ENCODE measurements around the gene CASP3. TPM values are rescaled to one million over a fixed set of nuclear protein-coding genes. Genes with fewer than 3 reads are reported as not detected.

CASP3 gene
- total and polyA plus RNA-seq, 2 donors (not counting 1 experiment from before 2014, with no cell fraction given): 26.4 to 41.1 TPM

- Histone ChIP-seq H3K36me3 (ENCODE audit: control insufficient read depth, insufficient read depth, low read length) (peaks cover 2% of the 10 kb centered on the region), H3K9ac (ENCODE audit: insufficient read depth, low read length) (no peak overlapping the region), H3K4me2 (ENCODE audit: extremely low read depth, insufficient read depth, low read length) (no peak overlapping the region), H3K9me3 (ENCODE audit: control insufficient read depth, insufficient read depth, low read depth, low read length) (no peaks in the 10 kb centered on the region), H3K4me1 (ENCODE audit: control insufficient read depth, extremely low read depth, insufficient read depth, low read length) (peaks cover 11% of the 10 kb centered on the region), H3K27me3 (ENCODE audit: control insufficient read depth, insufficient read depth, low read length) (no peaks in the 10 kb centered on the region), H4K20me1 (ENCODE audit: control insufficient read depth, extremely low read depth, insufficient read depth, low read length) (no peaks in the 10 kb centered on the region), H3K79me2 (ENCODE audit: control insufficient read depth, insufficient read depth, low read length) (peaks cover 68% of the 10 kb centered on the region), H3K27ac (ENCODE audit: insufficient read depth, low read length) (no peak overlapping the region), H2AFZ (ENCODE audit: low read length) (no peak overlapping the region), H3K4me3 (replicated peaks in 1 of 4; ENCODE audit: control extremely low read depth in 1 of 4, insufficient read depth in 1 of 4, low read depth in 3 of 4, low read length in 4 of 4) (no peak overlapping the region)
- DNase-seq (ENCODE audit: low read depth in 2 of 2): no peak
- no peak for TF ChIP-seq EZH2 (IDR thresholded peaks at IDR 0.05; ENCODE audit: low read length, missing control alignments)
- TF ChIP-seq, protein P1, sequence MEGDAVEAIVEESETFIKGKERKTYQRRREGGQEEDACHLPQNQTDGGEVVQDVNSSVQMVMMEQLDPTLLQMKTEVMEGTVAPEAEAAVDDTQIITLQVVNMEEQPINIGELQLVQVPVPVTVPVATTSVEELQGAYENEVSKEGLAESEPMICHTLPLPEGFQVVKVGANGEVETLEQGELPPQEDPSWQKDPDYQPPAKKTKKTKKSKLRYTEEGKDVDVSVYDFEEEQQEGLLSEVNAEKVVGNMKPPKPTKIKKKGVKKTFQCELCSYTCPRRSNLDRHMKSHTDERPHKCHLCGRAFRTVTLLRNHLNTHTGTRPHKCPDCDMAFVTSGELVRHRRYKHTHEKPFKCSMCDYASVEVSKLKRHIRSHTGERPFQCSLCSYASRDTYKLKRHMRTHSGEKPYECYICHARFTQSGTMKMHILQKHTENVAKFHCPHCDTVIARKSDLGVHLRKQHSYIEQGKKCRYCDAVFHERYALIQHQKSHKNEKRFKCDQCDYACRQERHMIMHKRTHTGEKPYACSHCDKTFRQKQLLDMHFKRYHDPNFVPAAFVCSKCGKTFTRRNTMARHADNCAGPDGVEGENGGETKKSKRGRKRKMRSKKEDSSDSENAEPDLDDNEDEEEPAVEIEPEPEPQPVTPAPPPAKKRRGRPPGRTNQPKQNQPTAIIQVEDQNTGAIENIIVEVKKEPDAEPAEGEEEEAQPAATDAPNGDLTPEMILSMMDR (conservative IDR thresholded peaks at IDR 0.05 in 1 of 2, IDR thresholded peaks at IDR 0.05 in 1 of 2; ENCODE audit: low read depth in 1 of 2, low read length in 2 of 2): no peak
These were observed 3.2 kb downstream of the CASP3 start for GRCh38 chr4:184645904-184646610.

DNA sequence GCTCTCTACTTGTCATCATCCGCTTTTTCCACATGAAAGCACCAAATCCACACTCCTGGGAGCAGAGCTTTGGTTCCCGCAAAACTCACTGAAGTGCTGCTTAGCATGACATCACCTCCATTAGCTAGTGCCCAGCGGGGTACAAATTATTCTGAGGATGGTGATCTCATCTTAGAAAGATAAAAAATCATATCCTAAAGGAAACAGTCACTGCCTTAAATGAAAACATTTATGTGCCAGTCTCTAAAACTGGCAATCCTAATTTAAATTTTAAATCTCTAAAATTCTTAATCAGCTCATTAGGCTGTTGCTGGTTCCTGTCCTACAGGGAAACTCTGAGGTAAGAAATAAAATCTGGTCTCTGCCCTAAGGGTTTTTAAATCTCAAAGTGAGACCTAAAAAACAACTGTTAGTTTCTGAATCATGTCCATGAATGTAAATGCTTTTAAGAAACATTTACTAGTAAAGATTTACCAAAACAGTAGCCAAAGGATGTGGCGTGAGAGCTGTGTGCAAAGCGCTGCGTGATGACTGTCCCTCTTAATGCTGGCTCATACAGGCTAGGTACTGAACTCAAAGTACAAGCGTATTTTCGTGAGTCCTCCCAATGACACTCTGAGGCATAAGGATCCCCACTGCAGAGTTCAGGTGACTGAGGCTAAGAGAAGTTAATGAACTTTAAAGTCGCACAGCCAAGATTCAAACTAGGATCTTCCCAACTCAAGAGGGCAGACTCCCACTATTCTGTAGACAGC, 4.5 kb downstream of the CASP3 start:
- Histone ChIP-seq H3K27me3 (ENCODE audit: control insufficient read depth, insufficient read depth, low read length) (no peaks in the 10 kb centered on the region), H2AFZ (ENCODE audit: low read length) (no peak overlapping the region), H3K27ac (ENCODE audit: insufficient read depth, low read length) (no peak overlapping the region), H3K4me1 (ENCODE audit: control insufficient read depth, extremely low read depth, insufficient read depth, low read length) (peaks cover 5% of the 10 kb centered on the region), H4K20me1 (ENCODE audit: control insufficient read depth, extremely low read depth, insufficient read depth, low read length) (no peaks in the 10 kb centered on the region), H3K9me3 (ENCODE audit: control insufficient read depth, insufficient read depth, low read depth, low read length) (no peaks in the 10 kb centered on the region), H3K4me3 (replicated peaks in 1 of 4; ENCODE audit: control extremely low read depth in 1 of 4, insufficient read depth in 1 of 4, low read depth in 3 of 4, low read length in 4 of 4) (no peak overlapping the region), H3K9ac (ENCODE audit: insufficient read depth, low read length) (no peak overlapping the region), H3K79me2 (ENCODE audit: control insufficient read depth, insufficient read depth, low read length) (peaks cover 70% of the 10 kb centered on the region), H3K4me2 (ENCODE audit: extremely low read depth, insufficient read depth, low read length) (no peak overlapping the region), H3K36me3 (ENCODE audit: control insufficient read depth, insufficient read depth, low read length) (peaks cover 3% of the 10 kb centered on the region)
- TF ChIP-seq, protein P1 (conservative IDR thresholded peaks at IDR 0.05 in 1 of 2, IDR thresholded peaks at IDR 0.05 in 1 of 2; ENCODE audit: low read depth in 1 of 2, low read length in 2 of 2): no peak
- peak in 1 of 2 donors; percentile 48 for DNase-seq (ENCODE audit: low read depth in 2 of 2)

GRCh38 chr4:184643731-184644130, 5.5 kb downstream of the CASP3 start:
- Histone ChIP-seq H3K27ac (ENCODE audit: insufficient read depth, low read length) (no peak overlapping the region), H3K9me3 (ENCODE audit: control insufficient read depth, insufficient read depth, low read depth, low read length) (no peaks in the 10 kb centered on the region), H4K20me1 (ENCODE audit: control insufficient read depth, extremely low read depth, insufficient read depth, low read length) (no peaks in the 10 kb centered on the region), H3K27me3 (ENCODE audit: control insufficient read depth, insufficient read depth, low read length) (no peaks in the 10 kb centered on the region), H3K4me1 (ENCODE audit: control insufficient read depth, extremely low read depth, insufficient read depth, low read length) (peaks cover 5% of the 10 kb centered on the region), H3K4me3 (replicated peaks in 1 of 4; ENCODE audit: control extremely low read depth in 1 of 4, insufficient read depth in 1 of 4, low read depth in 3 of 4, low read length in 4 of 4) (no peak overlapping the region), H3K4me2 (ENCODE audit: extremely low read depth, insufficient read depth, low read length) (no peak overlapping the region), H3K9ac (ENCODE audit: insufficient read depth, low read length) (no peak overlapping the region), H2AFZ (ENCODE audit: low read length) (no peak overlapping the region), H3K36me3 (ENCODE audit: control insufficient read depth, insufficient read depth, low read length) (peaks cover 3% of the 10 kb centered on the region), H3K79me2 (ENCODE audit: control insufficient read depth, insufficient read depth, low read length) (peaks cover 75% of the 10 kb centered on the region)
- TF ChIP-seq, protein P1 (conservative IDR thresholded peaks at IDR 0.05 in 1 of 2, IDR thresholded peaks at IDR 0.05 in 1 of 2; ENCODE audit: low read depth in 1 of 2, low read length in 2 of 2): no peak
- no peak for DNase-seq (ENCODE audit: low read depth in 2 of 2)
